K562 (cell line): ENCODE results near the gene TLL1. TPM values are rescaled to one million over a fixed set of nuclear protein-coding genes. Genes with fewer than 3 reads are reported as not detected.

Experiments
- ATAC-seq: fragments of 200-7000 bp; cut with Tn5 transposase; 3 replicates; pipeline ENCODE4 v1.9.1; 2020; ENCODE audit warnings: moderate library complexity
- BruUV-seq: library from RNA; stranded (reverse); fragments of 400-500 nt; replicated peaks from 2 replicates; lab custom pipeline; 2021; lab: Mats Ljungman, UMichigan
- CTCF ChIA-PET: fragments of 300-600 bp; formaldehyde crosslinking; extraction: SDS; loops from one replicate; lab custom pipeline; 2021; ENCODE audit warnings: low intra/inter-chr PET ratio; lab: Yijun Ruan, JAX
- POLR2A ChIA-PET: fragments of 300-600, 350-650 bp; sonication (Branson Sonifier 250); formaldehyde crosslinking; extraction: SDS; loops from one replicate; lab custom pipeline; 2021; ENCODE audit warnings: antibody characterized with exemption, inconsistent platforms; lab: Yijun Ruan, JAX
- DNase-seq, 4 experiments: peaks; one replicate each; pipeline versions ENCODE4 v3.0.0 to v3.0.0-alpha.2; 2011 to 2018; ENCODE audit warnings: low spot score in 3 of 4, mixed read lengths in 3 of 4; ENCODE audit errors: extremely low read depth in 1 of 4
- FAIRE-seq: peaks from 2 replicates; lab custom pipeline; 2011; peaks lifted over from hg19 to GRCh38; lab: Jason Lieb, UNC
- H2AFZ ChIP-seq: 2 replicates; pipeline ENCODE4 v1.6.0; 2011; ENCODE audit warnings: low read depth, low read length, control low read depth, inconsistent platforms
- H3K27ac ChIP-seq: fragments of 200-600 bp; 3 replicates; pipeline ENCODE4 v1.8.0; 2011; ENCODE audit warnings: low read depth, mild to moderate bottlenecking, control low read depth, inconsistent platforms, low read length, moderate library complexity, mixed read lengths; ENCODE audit errors: extremely low read depth
- H3K27me3 ChIP-seq, 2 experiments: fragments of 300-600 bp in 1 of 2; 2 replicates in 1 of 2; 3 replicates in 1 of 2; pipeline versions ENCODE4 v1.6.0 to v1.8.0; 2011; ENCODE audit warnings: inconsistent platforms in 2 of 2, low read length in 2 of 2, mild to moderate bottlenecking in 1 of 2, mixed read lengths in 1 of 2, moderate library complexity in 1 of 2; ENCODE audit not compliant: control insufficient read depth in 2 of 2, insufficient read depth in 2 of 2
- H3K36me3 ChIP-seq: fragments of 300-600 bp; 3 replicates; pipeline ENCODE4 v1.8.0; 2011; ENCODE audit warnings: mild to moderate bottlenecking, low read length, inconsistent platforms; ENCODE audit not compliant: control insufficient read depth, insufficient read depth
- H3K4me1 ChIP-seq, 2 experiments: fragments of 200-600 bp in 1 of 2; replicated peaks in 1 of 2; 2 replicates in 1 of 2; 3 replicates in 1 of 2; pipeline versions ENCODE4 v1.5.1 to v1.8.0; 2011; ENCODE audit warnings: inconsistent platforms in 2 of 2, low read length in 2 of 2, mild to moderate bottlenecking in 1 of 2, mixed read lengths in 1 of 2, moderate library complexity in 1 of 2; ENCODE audit not compliant: control insufficient read depth in 2 of 2, insufficient read depth in 2 of 2
- H3K4me2 ChIP-seq: 2 replicates; pipeline ENCODE4 v1.6.1; 2011; ENCODE audit warnings: low read length, control low read depth, inconsistent platforms, mixed read lengths; ENCODE audit not compliant: insufficient read depth
- H3K4me3 ChIP-seq: fragments of 200-600 bp; sonication (generic), shearing (Covaris generic); 2 replicates; pipeline ENCODE4 v1.5.1; 2016; ENCODE audit warnings: control low read depth, inconsistent platforms
- H3K79me2 ChIP-seq: fragments of 200-600 bp; 3 replicates; pipeline ENCODE4 v1.8.0; 2011; ENCODE audit warnings: low read length, inconsistent platforms; ENCODE audit not compliant: control insufficient read depth, insufficient read depth
- H3K9ac ChIP-seq, 2 experiments: 2 replicates each; pipeline versions ENCODE4 v1.6.0 to v1.6.1; 2011; ENCODE audit warnings: low read depth in 2 of 2, low read length in 2 of 2, control low read depth in 1 of 2, inconsistent platforms in 1 of 2, mild to moderate bottlenecking in 1 of 2, mixed read lengths in 1 of 2; ENCODE audit not compliant: insufficient read depth in 1 of 2
- H3K9me1 ChIP-seq: one replicate; pipeline ENCODE4 v1.6.0; 2011; ENCODE audit warnings: inconsistent platforms, mild to moderate bottlenecking, low read length, moderate library complexity; ENCODE audit not compliant: control insufficient read depth, insufficient read depth
- H3K9me3 ChIP-seq: replicated peaks from 2 replicates; pipeline ENCODE4 v1.5.1; 2011; ENCODE audit warnings: low read depth, low read length, inconsistent platforms; ENCODE audit not compliant: control insufficient read depth, insufficient read depth
- H4K20me1 ChIP-seq: replicated peaks from 2 replicates; pipeline ENCODE4 v1.6.1; 2011; ENCODE audit warnings: low read length, inconsistent platforms, mixed read lengths; ENCODE audit not compliant: control insufficient read depth, insufficient read depth
- BHLHE40 ChIP-seq: IDR thresholded peaks from 2 replicates; pipeline ENCODE4 v1.6.1; 2011; ENCODE audit warnings: low read length, improper control_type of control experiment
- HDAC2 ChIP-seq: fragments of 450-650 bp; IDR thresholded peaks from 2 replicates; pipeline ENCODE4 v1.6.1; 2016; ENCODE audit warnings: mild to moderate bottlenecking
- HMBOX1 ChIP-seq: sonication (generic); IDR thresholded peaks from 2 replicates; pipeline ENCODE4 v1.6.1; 2016
- YY1 ChIP-seq, 3 experiments: IDR thresholded peaks; 2 replicates each; pipeline ENCODE4 v1.6.1; 2011; ENCODE audit warnings: low read length in 2 of 3, mild to moderate bottlenecking in 2 of 3, moderate library complexity in 2 of 3, borderline replicate concordance in 1 of 3, control low read depth in 1 of 3, low read depth in 1 of 3; ENCODE audit not compliant: insufficient read depth in 3 of 3, insufficient replicate concordance in 2 of 3, control insufficient read depth in 1 of 3, insufficient read length in 1 of 3; ENCODE audit errors: extremely low read depth in 1 of 3
- ZNF146 ChIP-seq: IDR thresholded peaks from one replicate; pipeline ENCODE4 v1.6.1; 2018; ENCODE audit warnings: missing compliant biosample characterization; ENCODE audit not compliant: unreplicated experiment
- ZNF280B ChIP-seq: fragments of 250-450 bp; sonication (Bioruptor Pico); IDR thresholded peaks from 2 replicates; pipeline ENCODE4 v1.5.1; 2021; ENCODE audit warnings: mild to moderate bottlenecking
- ZNF77 ChIP-seq: fragments of 250-450 bp; sonication (Bioruptor Pico); IDR thresholded peaks from 2 replicates; pipeline ENCODE4 v1.5.0; 2020
- ZNF780A ChIP-seq: fragments of 250-450 bp; sonication (Bioruptor Pico); IDR thresholded peaks from 2 replicates; pipeline ENCODE4 v1.5.0; 2021; ENCODE audit warnings: mild to moderate bottlenecking
- in situ Hi-C: fragments of 300-500 bp; cut with MboI; formaldehyde crosslinking; loops from 4 replicates; pipeline ENCODE4 v1.15.0; 2018; ENCODE audit warnings: inconsistent platforms, mixed read lengths
- intact Hi-C: fragments of 100-400 bp; cut with micrococcal nuclease; formaldehyde crosslinking; loops from 2 replicates; pipeline ENCODE4 v1.14.2; 2022
- polyA plus RNA-seq, 8 experiments: library from polyadenylated mRNA; depleted of rRNA in 4 of 8; stranded (reverse) in 5 of 8; unstranded in 3 of 8; fragments of >200 nt; fragmentation: Nextera tagmentation in 2 of 8; fragmentation: Illumina TruSeq in 1 of 8; extraction: Ambion mirVana in 2 of 8; extraction: Trizol in 1 of 8; gene quantifications; 2 replicates each; pipeline versions ENCODE4 v1.2.1 to v1.2.3, GENCODE V29; 2011 to 2014; ENCODE audit warnings: inconsistent platforms in 1 of 8, missing spikeins in 1 of 8
- total RNA-seq, 7 experiments: library from RNA; depleted of rRNA in 6 of 7; stranded (reverse); fragments of >200 nt in 6 of 7; fragmentation: Illumina TruSeq in 2 of 7; extraction: Trizol in 2 of 7; gene quantifications; 2 replicates each; pipeline versions ENCODE4 v1.2.1 to v1.2.3, GENCODE V29; 2011 to 2021; ENCODE audit warnings: low replicate concordance in 1 of 7
- TF ChIP-seq, protein P1 (sequence below): sonication (generic); formaldehyde crosslinking; IDR thresholded peaks from 2 replicates; pipeline ENCODE4 v1.8.0; 2022; ENCODE audit warnings: missing genetic modification reagents, mild to moderate bottlenecking, borderline replicate concordance

TLL1 gene
- total and polyA plus RNA-seq, 9 of the 15 experiments (the other 6 are each of a cell fraction or from before 2014, with no cell fraction given), result not detected

DNA sequence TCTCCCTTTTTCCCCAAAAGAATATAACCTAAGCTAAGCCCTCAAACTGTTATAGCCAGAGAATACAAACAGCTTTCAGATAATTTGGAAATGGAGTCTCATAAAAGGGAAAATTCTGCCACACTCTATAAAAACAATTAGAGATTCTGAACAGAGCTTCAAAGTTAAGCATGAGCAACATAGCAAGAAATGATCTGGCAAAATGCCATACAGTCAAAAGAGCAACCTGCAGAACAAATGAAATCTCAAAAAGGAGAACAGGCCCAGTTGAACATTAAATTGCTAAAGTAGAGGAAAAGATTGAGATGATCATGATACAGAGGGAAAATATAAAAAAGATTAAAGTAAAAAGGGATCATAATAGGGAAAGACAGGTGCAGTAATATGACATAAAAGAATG, 250.5 kb downstream of the TLL1 start:
- H2AFZ ChIP-seq, result no peak overlapping the region
- H3K4me1 ChIP-seq, result no peaks in the 10 kb centered on the region
- no peak overlapping the region for H3K9ac ChIP-seq
- ChIA-PET POLR2A (no interaction called here), CTCF (no interaction called here)
- no peaks in the 10 kb centered on the region for H4K20me1 ChIP-seq
- H3K27ac ChIP-seq, result no peak overlapping the region
- no peaks in the 10 kb centered on the region for H3K9me1 ChIP-seq
- in situ Hi-C loops, result no loop called here
- H3K27me3 ChIP-seq, result no peaks in the 10 kb centered on the region
- DNase-seq, result no peak
- H3K79me2 ChIP-seq, result no peaks in the 10 kb centered on the region
- intact Hi-C loops, result no loop called here
- FAIRE-seq, result no peak
- H3K4me3 ChIP-seq, result no peak overlapping the region
- BruUV-seq, result no TSS peak
- ATAC-seq, result no peak
- no peak overlapping the region for H3K4me2 ChIP-seq
- H3K9me3 ChIP-seq, result no peaks in the 10 kb centered on the region
- no peaks in the 10 kb centered on the region for H3K36me3 ChIP-seq
- TF ChIP-seq ZNF77 (CRISPR knock-in tag) (no peak), BHLHE40 (no peak), ZNF146 (CRISPR knock-in tag) (no peak), ZNF280B (CRISPR knock-in tag) (no peak), HDAC2 (no peak), ZNF780A (CRISPR knock-in tag) (no peak), YY1 (IDR thresholded peaks at IDR 0.05; ENCODE audit: borderline replicate concordance in 1 of 3, control insufficient read depth in 1 of 3, extremely low read depth in 1 of 3, insufficient read depth in 3 of 3, insufficient read length in 1 of 3, insufficient replicate concordance in 2 of 3, low read depth in 1 of 3, low read length in 2 of 3) (no peak), HMBOX1 (no peak)
- TF ChIP-seq, protein P1, sequence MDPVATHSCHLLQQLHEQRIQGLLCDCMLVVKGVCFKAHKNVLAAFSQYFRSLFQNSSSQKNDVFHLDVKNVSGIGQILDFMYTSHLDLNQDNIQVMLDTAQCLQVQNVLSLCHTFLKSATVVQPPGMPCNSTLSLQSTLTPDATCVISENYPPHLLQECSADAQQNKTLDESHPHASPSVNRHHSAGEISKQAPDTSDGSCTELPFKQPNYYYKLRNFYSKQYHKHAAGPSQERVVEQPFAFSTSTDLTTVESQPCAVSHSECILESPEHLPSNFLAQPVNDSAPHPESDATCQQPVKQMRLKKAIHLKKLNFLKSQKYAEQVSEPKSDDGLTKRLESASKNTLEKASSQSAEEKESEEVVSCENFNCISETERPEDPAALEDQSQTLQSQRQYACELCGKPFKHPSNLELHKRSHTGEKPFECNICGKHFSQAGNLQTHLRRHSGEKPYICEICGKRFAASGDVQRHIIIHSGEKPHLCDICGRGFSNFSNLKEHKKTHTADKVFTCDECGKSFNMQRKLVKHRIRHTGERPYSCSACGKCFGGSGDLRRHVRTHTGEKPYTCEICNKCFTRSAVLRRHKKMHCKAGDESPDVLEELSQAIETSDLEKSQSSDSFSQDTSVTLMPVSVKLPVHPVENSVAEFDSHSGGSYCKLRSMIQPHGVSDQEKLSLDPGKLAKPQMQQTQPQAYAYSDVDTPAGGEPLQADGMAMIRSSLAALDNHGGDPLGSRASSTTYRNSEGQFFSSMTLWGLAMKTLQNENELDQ (CRISPR knock-in tag), result no peak
